HL-60 (cell line): Measurements from ENCODE around the gene TMEM201.

Experiments
- CTCF ChIP-seq: IDR thresholded peaks from one replicate; pipeline ENCODE4 v1.5.1; 2011; ENCODE audit warnings: low read length, control low read depth, inconsistent platforms; ENCODE audit not compliant: insufficient read depth
- POLR2AphosphoS5 ChIP-seq: IDR thresholded peaks from 2 replicates; pipeline ENCODE4 v1.6.1; 2012; ENCODE audit warnings: low read depth
- REST ChIP-seq: IDR thresholded peaks from 2 replicates; pipeline ENCODE4 v1.6.1; 2012; ENCODE audit warnings: low read depth; ENCODE audit not compliant: insufficient replicate concordance
- SPI1 ChIP-seq: IDR thresholded peaks from 2 replicates; pipeline ENCODE4 v1.6.1; 2012; ENCODE audit warnings: low read depth, mild to moderate bottlenecking, borderline replicate concordance

- no peak for TF ChIP-seq CTCF
- TF ChIP-seq POLR2AphosphoS5 = no peak
- no peak for TF ChIP-seq REST
- no peak for TF ChIP-seq SPI1
Measured at GRCh38 chr1:9594471-9595155, 5.9 kb downstream of the TMEM201 start.
